Thymus (tissue), 11 donors: ENCODE measurements around the gene SUSD3. TPM values are rescaled to one million over a fixed set of nuclear protein-coding genes. Genes with fewer than 3 reads are reported as not detected.

ENCODE experiments used
- DNase-seq, 9 donors: peaks; one replicate each; pipeline ENCODE4 v3.0.0-alpha.2; 2013; ENCODE audit warnings: low spot score in 9 of 9, low read depth in 6 of 9, missing footprints in 1 of 9
- H3K27ac ChIP-seq, 2 donors: one replicate each; pipeline ENCODE4 v1.5.1; 2013; ENCODE audit warnings: control low read depth in 1 of 2, low read depth in 1 of 2, low read length in 1 of 2, mild to moderate bottlenecking in 1 of 2, moderate library complexity in 1 of 2
- H3K27me3 ChIP-seq, 2 donors: one replicate each; pipeline ENCODE4 v1.5.1; 2013; ENCODE audit warnings: low read length in 1 of 2; ENCODE audit not compliant: control insufficient read depth in 2 of 2, insufficient read depth in 1 of 2
- H3K36me3 ChIP-seq, 2 donors: one replicate each; pipeline ENCODE4 v1.5.1; 2013; ENCODE audit warnings: low read length in 1 of 2, mild to moderate bottlenecking in 1 of 2, moderate library complexity in 1 of 2; ENCODE audit not compliant: control insufficient read depth in 2 of 2, insufficient read depth in 2 of 2
- H3K4me1 ChIP-seq, 2 donors: one replicate each; pipeline ENCODE4 v1.5.1; 2013; ENCODE audit warnings: low read length in 2 of 2; ENCODE audit not compliant: control insufficient read depth in 2 of 2, insufficient read depth in 2 of 2
- H3K4me3 ChIP-seq, 2 donors: one replicate each; pipeline ENCODE4 v1.5.1; 2013; ENCODE audit warnings: low read length in 2 of 2, control low read depth in 1 of 2, mild to moderate bottlenecking in 1 of 2
- H3K9me3 ChIP-seq, 2 donors: one replicate each; pipeline ENCODE4 v1.5.1; 2013; ENCODE audit warnings: low read length in 1 of 2, mild to moderate bottlenecking in 1 of 2; ENCODE audit not compliant: control insufficient read depth in 2 of 2, insufficient read depth in 1 of 2
- WGBS: extraction: QIAGEN DNeasy Blood & Tissue Kit; methylation state at CpG from one replicate; pipeline ENCODE4 v1.1.7; 2013; 5-methylcytosine and 5-hydroxymethylcytosine counted together
- polyA plus RNA-seq: library from polyadenylated mRNA; stranded (reverse); fragments of 200-250 nt; gene quantifications from one replicate; pipeline ENCODE4 v1.2.3, GENCODE V29; 2013
- total RNA-seq: library from RNA; stranded (reverse); fragments of 120-200 nt; gene quantifications from one replicate; pipeline ENCODE4 v1.2.4, GENCODE V29; 2013
- donor health status: healthy.

The SUSD3 gene
- total and polyA plus RNA-seq, 2 donors, result 31.0 to 43.8 TPM

DNA sequence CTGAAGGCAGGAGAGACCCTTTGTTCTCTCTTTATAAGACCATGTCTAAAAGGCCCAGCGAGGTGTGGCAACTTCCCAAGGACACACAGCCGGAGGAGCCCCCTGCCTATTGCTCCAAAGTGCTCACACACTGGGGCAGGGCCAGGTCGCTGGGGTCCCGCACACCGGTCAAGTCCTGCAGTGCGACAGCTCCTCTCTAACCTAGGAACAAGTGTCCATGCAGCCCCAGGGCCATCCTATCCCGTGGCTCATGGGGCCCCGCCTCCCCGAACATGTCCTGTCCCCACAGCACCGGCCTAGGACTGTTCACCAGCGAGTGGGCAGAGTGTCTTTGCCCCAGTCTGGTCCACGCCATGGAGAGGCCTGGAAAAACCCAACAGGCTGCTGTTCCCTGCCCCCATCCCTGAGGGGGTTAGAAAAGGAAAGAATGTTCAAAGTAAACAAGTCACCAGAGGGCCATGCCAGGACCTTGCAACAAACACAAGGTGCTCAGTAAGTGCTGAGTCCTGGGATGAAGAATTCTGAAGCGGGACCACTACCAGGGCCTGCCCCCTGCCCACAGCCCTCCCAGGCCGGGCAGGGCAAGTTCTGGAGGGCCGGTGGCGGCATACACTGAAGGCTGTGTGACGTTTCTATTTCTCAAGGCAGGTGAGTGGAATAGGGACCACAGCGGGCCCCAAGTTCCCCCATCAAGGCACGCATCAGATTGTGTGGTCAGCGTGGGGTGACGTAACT is 74.6 kb downstream of the SUSD3 start:
- peaks cover 10 to 51% of the 10 kb centered on the region in 2 donors for H3K4me1 ChIP-seq
- H3K36me3 ChIP-seq, result no peaks in the 10 kb centered on the region
- peak overlapping the region; percentile 47 to 56 for H3K27ac ChIP-seq
- WGBS, result 52% methylated on average over 21 of the region's 21 CpGs
- peaks cover 0 to 16% of the 10 kb centered on the region in 2 donors for H3K27me3 ChIP-seq
- no peak for DNase-seq
- H3K9me3 ChIP-seq, result peaks cover 0 to 4% of the 10 kb centered on the region in 2 donors
- H3K4me3 ChIP-seq, result peak overlapping the region; percentile 44 to 75

DNA sequence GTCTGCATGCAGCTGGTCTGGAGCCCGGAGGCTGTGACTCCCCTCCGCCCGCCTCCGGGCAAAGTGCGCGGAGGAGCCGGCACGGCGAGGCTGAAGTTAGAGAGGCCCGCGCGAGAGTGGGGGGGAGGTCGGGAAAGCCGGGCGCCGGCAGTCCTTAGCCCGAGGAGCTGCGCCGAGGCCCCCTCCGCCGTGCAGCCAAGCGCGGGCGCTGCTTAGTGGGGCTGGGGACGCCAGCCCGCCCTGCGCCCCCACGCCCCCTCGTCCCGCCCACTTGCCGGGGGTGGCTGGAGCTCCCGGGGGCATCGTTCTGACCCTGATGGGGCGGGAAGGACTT is 75.1 kb downstream of the SUSD3 start:
- peak in 1 of 9 donors; percentile 57 for DNase-seq
- peaks cover 10 to 56% of the 10 kb centered on the region in 2 donors for H3K4me1 ChIP-seq

DNA sequence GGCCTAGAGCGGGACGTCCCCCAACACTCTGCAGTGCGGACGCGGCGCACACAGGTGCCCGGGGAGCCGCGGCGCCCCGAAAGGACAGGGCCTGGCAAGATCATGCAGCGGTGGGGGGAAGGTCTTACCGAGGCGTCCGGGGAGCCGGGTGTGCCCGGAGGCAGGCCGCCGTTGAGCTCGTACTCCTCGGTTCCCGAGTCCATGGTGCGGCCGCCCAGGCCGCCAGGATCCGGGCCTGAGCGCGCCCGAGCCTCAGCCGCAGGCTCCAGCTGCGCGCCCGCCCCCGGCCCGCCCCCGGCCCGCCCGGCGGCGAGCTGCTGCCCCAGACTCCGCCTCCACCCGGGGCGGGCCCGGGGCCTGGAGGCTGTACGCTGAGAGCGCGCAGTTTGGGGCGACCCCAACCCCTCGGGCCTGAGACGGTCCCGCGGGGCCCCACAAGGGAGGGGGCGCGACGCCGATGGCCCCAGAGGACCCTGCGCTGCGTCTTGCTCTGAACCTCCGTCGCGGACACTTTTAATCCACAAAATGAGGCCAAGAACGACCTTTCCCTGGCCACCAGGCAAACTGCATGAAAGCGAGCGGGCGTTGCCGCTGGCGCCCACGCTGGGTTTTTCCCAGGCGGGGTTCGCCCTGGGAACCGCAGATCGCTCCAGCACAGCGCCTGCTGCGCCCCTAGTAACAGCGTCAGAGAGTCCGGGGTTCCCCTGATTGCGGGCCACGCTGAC is 75.7 kb downstream of the SUSD3 start, which contains the start of gene NINJ1:
TSS of gene NINJ1 (minus strand) at position 237 of the 725 bp plus-strand sequence. CDS start at position 203, 34 bp downstream.
- peaks cover 0 to 16% of the 10 kb centered on the region in 2 donors for H3K27me3 ChIP-seq
- WGBS, result under 1% methylated on average over 78 of the region's 78 CpGs
- H3K36me3 ChIP-seq, result no peaks in the 10 kb centered on the region
- H3K9me3 ChIP-seq, result peaks cover under 1 to 10% of the 10 kb centered on the region in 2 donors
- peak; percentile 38 to 87 (median 62) for DNase-seq
- H3K27ac ChIP-seq, result peak within 1 kb of the TSS; percentile 77 to 81
- peaks cover 10 to 58% of the 10 kb centered on the region in 2 donors for H3K4me1 ChIP-seq
- peak within 1 kb of the TSS; percentile 44 to 75 for H3K4me3 ChIP-seq

More for the DNA sequence above, 75.1 kb downstream of the SUSD3 start:
- H3K9me3 ChIP-seq, result peaks cover 0 to 9% of the 10 kb centered on the region in 2 donors
- H3K27ac ChIP-seq, result peak overlapping the region; percentile 76
- H3K27me3 ChIP-seq, result peaks cover 0 to 16% of the 10 kb centered on the region in 2 donors
- no peaks in the 10 kb centered on the region for H3K36me3 ChIP-seq
- under 1% methylated on average over 34 of the region's 34 CpGs for WGBS
- peak overlapping the region; percentile 44 to 75 for H3K4me3 ChIP-seq

Other genes starting within 250 kb of the SUSD3 start
- 9.0 TPM for gene ZNF484, start 180.7 kb upstream of the SUSD3 start, total RNA-seq
- 2.2 TPM for gene ZNF484, start 180.7 kb upstream of the SUSD3 start, polyA plus RNA-seq
- gene FGD3, start 111.2 kb upstream of the SUSD3 start, total RNA-seq, result 35.7 TPM
- gene FGD3, start 111.2 kb upstream of the SUSD3 start, polyA plus RNA-seq, result 48.9 TPM
- 25.3 TPM for gene CARD19, start 37.5 kb downstream of the SUSD3 start, total RNA-seq
- 24.8 TPM for gene CARD19, start 37.5 kb downstream of the SUSD3 start, polyA plus RNA-seq
- gene NINJ1, start 75.5 kb downstream of the SUSD3 start, total RNA-seq, result 30.0 TPM
- gene NINJ1, start 75.5 kb downstream of the SUSD3 start, polyA plus RNA-seq, result 39.4 TPM
- gene WNK2, start 125.4 kb downstream of the SUSD3 start, total RNA-seq, result 12.5 TPM
- gene WNK2, start 125.4 kb downstream of the SUSD3 start, polyA plus RNA-seq, result 9.1 TPM